Effector memory CD8-positive, alpha-beta T cell (primary cell): Measurements from ENCODE around the gene ECEL1.
"Not testable (repeated sequence)": the region's sequence is repeated elsewhere in the genome, so short reads cannot be mapped to it uniquely, and the experiment has no call there.

Experiments
- ATAC-seq: fragments of 150-1000 bp; cut with Tn5 transposase; replicated peaks from 2 replicates; pipeline ENCODE4 v1.10.0; 2021; ENCODE audit warnings: mild to moderate bottlenecking, moderate library complexity
- DNase-seq, 3 experiments: peaks; one replicate each; pipeline ENCODE4 v3.0.0; 2021
- H3K27ac Mint-ChIP-seq, 2 donors: one replicate each; pipeline ENCODE4 v1.8.0; 2022; ENCODE audit warnings: mild to moderate bottlenecking in 2 of 2, mixed read lengths in 2 of 2, moderate library complexity in 2 of 2
- H3K27me3 Mint-ChIP-seq, 2 donors: one replicate each; pipeline ENCODE4 v1.8.0; 2022; ENCODE audit warnings: mixed read lengths in 2 of 2
- H3K36me3 Mint-ChIP-seq: one replicate; pipeline ENCODE4 v1.8.0; 2022; ENCODE audit warnings: mild to moderate bottlenecking, moderate library complexity, mixed read lengths; ENCODE audit not compliant: insufficient read depth
- H3K4me1 Mint-ChIP-seq, 2 donors: one replicate each; pipeline ENCODE4 v1.8.0; 2022; ENCODE audit warnings: low read depth in 2 of 2, mixed read lengths in 2 of 2
- H3K4me3 Mint-ChIP-seq, 2 donors: one replicate each; pipeline ENCODE4 v1.8.0; 2022; ENCODE audit warnings: mild to moderate bottlenecking in 2 of 2, mixed read lengths in 2 of 2, moderate library complexity in 2 of 2
- H3K9me3 Mint-ChIP-seq, 2 donors: one replicate each; pipeline ENCODE4 v1.8.0; 2022; ENCODE audit warnings: mixed read lengths in 2 of 2

Gene ECEL1

GRCh38 chr2:232463701-232464543 is 23.7 kb downstream of the ECEL1 start:
- no peak for ATAC-seq
- H3K27me3 Mint-ChIP-seq: peaks cover 9 to 34% of the 10 kb centered on the region in 2 donors
- no peaks in the 10 kb centered on the region for H3K4me1 Mint-ChIP-seq
- no peaks in the 10 kb centered on the region for H3K9me3 Mint-ChIP-seq
- no peak for DNase-seq
- H3K4me3 Mint-ChIP-seq: no peak overlapping the region
- H3K27ac Mint-ChIP-seq: no peak overlapping the region
- H3K36me3 Mint-ChIP-seq: peaks cover 3% of the 10 kb centered on the region

GRCh38 chr2:232460171-232460570 is 27.5 kb downstream of the ECEL1 start:
- no peak for DNase-seq
- Mint-ChIP-seq H3K27me3 (peaks cover 17 to 61% of the 10 kb centered on the region in 2 donors), H3K4me3 (no peak overlapping the region), H3K27ac (no peak overlapping the region), H3K4me1 (peaks cover 0 to 2% of the 10 kb centered on the region in 2 donors), H3K36me3 (peaks cover 3% of the 10 kb centered on the region), H3K9me3 (no peaks in the 10 kb centered on the region)
- no peak for ATAC-seq

DNA sequence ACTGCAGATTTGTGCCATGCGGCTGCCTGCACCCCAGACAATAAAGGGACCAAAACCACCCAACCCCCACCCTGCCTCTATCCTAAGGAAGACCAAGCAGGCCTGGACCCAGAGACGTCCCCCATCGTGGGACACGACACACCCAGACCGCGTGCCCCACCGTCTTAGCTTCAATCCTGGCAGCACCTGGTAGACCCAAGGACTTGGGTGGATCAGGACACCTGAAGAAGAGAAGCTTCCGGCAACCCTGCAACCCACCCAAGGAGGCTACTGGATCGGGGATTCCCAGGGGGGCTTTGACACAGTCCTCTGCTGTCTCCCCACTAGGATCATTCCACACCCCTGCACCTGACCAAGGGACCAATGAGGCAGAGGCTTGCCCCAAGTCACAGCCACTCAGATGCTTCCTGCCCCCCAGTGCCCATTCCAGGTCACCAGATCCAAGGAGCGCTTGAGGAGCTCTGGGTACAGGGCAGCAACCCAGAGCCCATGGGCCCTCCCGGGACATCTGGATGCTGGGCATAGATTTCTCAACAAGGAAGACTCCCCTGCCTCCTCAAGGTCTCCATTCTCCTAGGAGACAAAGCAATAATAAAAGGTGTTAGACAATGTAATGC is 28.1 kb downstream of the ECEL1 start:
- H3K27ac Mint-ChIP-seq: no peak overlapping the region
- peaks cover 3% of the 10 kb centered on the region for H3K36me3 Mint-ChIP-seq
- no peak overlapping the region for H3K4me3 Mint-ChIP-seq
- no peaks in the 10 kb centered on the region for H3K9me3 Mint-ChIP-seq
- DNase-seq: no peak
- no peak for ATAC-seq
- peaks cover 17 to 67% of the 10 kb centered on the region in 2 donors for H3K27me3 Mint-ChIP-seq
- peaks cover 0 to 2% of the 10 kb centered on the region in 2 donors for H3K4me1 Mint-ChIP-seq

- no peak for DNase-seq
- H3K9me3 Mint-ChIP-seq: no peaks in the 10 kb centered on the region
- no peak for ATAC-seq
- peaks cover 0 to 2% of the 10 kb centered on the region in 2 donors for H3K4me1 Mint-ChIP-seq
- no peak overlapping the region for H3K27ac Mint-ChIP-seq
- peaks cover 6% of the 10 kb centered on the region for H3K36me3 Mint-ChIP-seq
- H3K4me3 Mint-ChIP-seq: no peak overlapping the region
- H3K27me3 Mint-ChIP-seq: peaks cover 17 to 69% of the 10 kb centered on the region in 2 donors
These were observed 28.8 kb downstream of the ECEL1 start for GRCh38 chr2:232458661-232459418.

- DNase-seq: no peak
- peaks cover 6% of the 10 kb centered on the region for H3K36me3 Mint-ChIP-seq
- ATAC-seq: no peak
- H3K27ac Mint-ChIP-seq: no peak overlapping the region
- H3K4me1 Mint-ChIP-seq: peaks cover 0 to 2% of the 10 kb centered on the region in 2 donors
- no peaks in the 10 kb centered on the region for H3K9me3 Mint-ChIP-seq
- peaks cover 17 to 66% of the 10 kb centered on the region in 2 donors for H3K27me3 Mint-ChIP-seq
- H3K4me3 Mint-ChIP-seq: no peak overlapping the region
These were observed 29.5 kb downstream of the ECEL1 start for GRCh38 chr2:232458051-232458660.

DNA sequence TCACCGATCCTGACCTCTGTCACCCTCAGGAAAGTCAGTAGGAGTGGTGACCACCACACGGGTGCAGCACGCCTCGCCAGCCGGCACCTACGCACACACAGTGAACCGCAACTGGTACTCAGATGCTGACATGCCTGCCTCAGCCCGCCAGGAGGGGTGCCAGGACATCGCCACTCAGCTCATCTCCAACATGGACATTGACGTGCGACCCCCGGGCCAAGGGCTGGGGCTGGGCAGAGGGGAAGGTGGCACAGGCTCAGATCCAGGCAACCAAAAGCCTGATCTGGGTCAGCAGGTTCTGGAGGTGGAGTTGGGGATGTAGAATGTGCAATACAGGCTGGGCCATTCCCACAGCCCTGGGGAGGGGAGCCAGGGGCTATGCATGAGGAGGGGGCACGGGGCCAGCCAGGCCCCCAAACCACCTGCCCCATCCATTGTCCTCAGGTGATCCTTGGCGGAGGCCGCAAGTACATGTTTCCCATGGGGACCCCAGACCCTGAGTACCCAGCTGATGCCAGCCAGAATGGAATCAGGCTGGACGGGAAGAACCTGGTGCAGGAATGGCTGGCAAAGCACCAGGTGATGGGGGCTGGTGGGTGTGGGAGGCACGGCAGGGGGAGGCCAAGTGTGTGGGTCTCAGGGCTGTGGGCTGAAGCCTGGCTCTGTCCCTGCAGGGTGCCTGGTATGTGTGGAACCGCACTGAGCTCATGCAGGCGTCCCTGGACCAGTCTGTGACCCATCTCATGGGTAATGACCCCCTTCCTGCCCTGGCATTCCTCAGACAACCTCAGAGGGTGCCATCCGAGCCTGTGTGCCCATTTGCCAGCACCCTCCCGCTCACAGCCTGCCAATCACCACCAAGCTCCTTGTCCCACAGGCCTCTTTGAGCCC is 30.3 kb downstream of the ECEL1 start:
- Mint-ChIP-seq H3K9me3 (no peaks in the 10 kb centered on the region), H3K27ac (no peak overlapping the region), H3K36me3 (peaks cover 9% of the 10 kb centered on the region), H3K27me3 (peaks cover 17 to 74% of the 10 kb centered on the region in 2 donors), H3K4me3 (no peak overlapping the region), H3K4me1 (peaks cover 0 to 2% of the 10 kb centered on the region in 2 donors)
- DNase-seq (no peak), ATAC-seq (no peak)

DNA sequence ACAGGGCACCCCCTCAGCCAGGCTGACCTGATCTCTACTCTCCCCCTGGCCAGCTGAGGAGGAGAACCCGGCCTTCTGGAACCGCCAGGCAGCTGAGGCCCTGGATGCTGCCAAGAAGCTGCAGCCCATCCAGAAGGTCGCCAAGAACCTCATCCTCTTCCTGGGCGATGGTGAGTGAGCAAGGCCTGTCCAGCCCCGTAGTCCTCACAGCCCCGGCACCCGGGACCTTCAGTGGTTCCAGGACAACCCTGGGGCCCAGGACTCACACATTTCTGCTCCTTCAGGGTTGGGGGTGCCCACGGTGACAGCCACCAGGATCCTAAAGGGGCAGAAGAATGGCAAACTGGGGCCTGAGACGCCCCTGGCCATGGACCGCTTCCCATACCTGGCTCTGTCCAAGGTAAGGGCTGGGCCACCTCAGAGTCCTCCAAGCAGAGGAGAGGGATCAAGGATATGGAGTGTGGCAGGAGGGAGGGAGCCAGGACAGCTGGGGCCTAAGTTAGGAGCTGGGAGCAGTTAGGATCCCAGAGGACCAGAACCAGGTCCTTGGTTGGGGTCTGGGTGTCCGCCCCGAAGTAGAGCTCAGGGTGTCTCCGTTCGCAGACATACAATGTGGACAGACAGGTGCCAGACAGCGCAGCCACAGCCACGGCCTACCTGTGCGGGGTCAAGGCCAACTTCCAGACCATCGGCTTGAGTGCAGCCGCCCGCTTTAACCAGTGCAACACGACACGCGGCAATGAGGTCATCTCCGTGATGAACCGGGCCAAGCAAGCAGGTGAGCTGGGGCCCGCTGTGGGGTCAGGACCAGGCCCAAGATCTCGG is 31.1 kb downstream of the ECEL1 start:
- Mint-ChIP-seq H3K27ac (no peak overlapping the region), H3K9me3 (no peaks in the 10 kb centered on the region), H3K27me3 (peaks cover 17 to 74% of the 10 kb centered on the region in 2 donors), H3K4me3 (no peak overlapping the region), H3K4me1 (peaks cover 0 to 2% of the 10 kb centered on the region in 2 donors), H3K36me3 (peaks cover 9% of the 10 kb centered on the region)
- ATAC-seq: no peak
- no peak for DNase-seq

DNA sequence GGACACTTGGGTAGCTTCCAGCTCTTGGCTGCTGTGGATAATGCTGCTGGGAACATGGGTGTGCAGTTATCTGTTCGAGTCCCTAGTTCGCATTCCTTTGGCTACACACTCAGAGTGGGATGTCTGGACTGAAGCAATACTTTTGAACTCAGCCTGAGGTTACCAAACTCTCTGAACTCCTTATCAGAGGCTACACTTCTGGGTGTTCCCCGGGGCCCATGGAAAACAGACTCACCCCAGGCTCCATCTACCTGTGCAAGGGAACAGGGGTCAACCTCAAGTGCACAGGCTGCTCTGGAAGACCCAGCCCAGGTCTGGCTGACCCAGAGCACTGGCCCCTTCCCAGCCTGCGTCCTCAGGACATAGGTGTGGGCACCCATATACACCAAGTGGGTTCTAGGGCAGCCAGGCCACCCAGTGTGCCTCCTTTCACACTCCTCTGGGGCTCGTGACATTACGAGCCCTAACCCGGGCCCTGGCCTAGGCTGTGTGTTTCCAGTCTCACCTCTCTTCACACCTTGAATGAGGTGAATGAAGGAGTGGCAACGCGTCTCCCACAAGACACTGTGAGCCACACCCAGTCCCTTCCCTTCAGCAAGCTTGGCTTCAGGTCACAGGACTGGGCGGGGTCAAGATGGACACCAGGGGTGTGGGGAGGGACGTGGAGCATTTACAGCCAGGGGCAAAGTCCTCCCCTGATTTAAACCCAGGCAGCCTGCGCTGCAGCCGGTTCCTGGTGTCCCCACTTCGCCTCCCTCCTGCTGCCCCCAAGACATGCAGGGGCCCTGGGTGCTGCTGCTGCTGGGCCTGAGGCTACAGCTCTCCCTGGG is 32.0 kb downstream of the ECEL1 start, which contains the start of gene ALPI:
Gene ALPI (plus strand): TSS at position 728 of the 830 bp plus-strand sequence. CDS start 47 bp downstream, at position 775.
- H3K4me3 Mint-ChIP-seq: no peak within 1 kb of the TSS
- ATAC-seq: no peak
- no peak for DNase-seq
- H3K9me3 Mint-ChIP-seq: no peaks in the 10 kb centered on the region
- H3K27me3 Mint-ChIP-seq: peaks cover 17 to 74% of the 10 kb centered on the region in 2 donors
- H3K27ac Mint-ChIP-seq: no peak within 1 kb of the TSS
- peaks cover 6% of the 10 kb centered on the region for H3K36me3 Mint-ChIP-seq
- H3K4me1 Mint-ChIP-seq: peaks cover 0 to 2% of the 10 kb centered on the region in 2 donors

GRCh38 chr2:232454630-232455029 is 33.0 kb downstream of the ECEL1 start:
- ATAC-seq: no peak
- DNase-seq: no peak
- H3K27me3 Mint-ChIP-seq: peaks cover 9 to 71% of the 10 kb centered on the region in 2 donors
- no peak overlapping the region for H3K27ac Mint-ChIP-seq
- H3K36me3 Mint-ChIP-seq: peaks cover 6% of the 10 kb centered on the region
- no peak overlapping the region for H3K4me3 Mint-ChIP-seq
- peaks cover 0 to 2% of the 10 kb centered on the region in 2 donors for H3K4me1 Mint-ChIP-seq
- H3K9me3 Mint-ChIP-seq: no peaks in the 10 kb centered on the region

DNA sequence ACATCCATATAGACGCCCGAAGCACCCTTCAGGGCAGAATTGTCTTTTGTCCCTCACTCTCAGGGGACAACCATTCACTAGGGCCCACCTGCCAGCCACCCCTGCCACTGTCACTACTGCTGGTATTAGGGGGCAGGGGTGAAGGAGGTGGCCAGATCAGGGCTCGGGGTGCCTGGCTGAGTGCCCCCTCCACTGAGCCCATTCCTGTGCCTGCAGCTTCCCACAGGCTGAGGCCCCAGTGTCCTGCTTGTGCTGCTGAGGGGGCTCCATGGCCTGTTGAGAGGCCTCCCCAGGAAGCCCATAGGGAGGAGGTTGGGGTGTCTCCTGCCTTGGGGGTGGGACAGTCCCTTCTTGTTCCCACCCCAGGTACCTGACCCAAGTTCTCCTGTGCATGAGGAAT is 36.0 kb downstream of the ECEL1 start:
- H3K27me3 Mint-ChIP-seq: peaks cover 9 to 52% of the 10 kb centered on the region in 2 donors
- ATAC-seq, H3K4me3 Mint-ChIP-seq, H3K27ac Mint-ChIP-seq, H3K4me1 Mint-ChIP-seq, H3K9me3 Mint-ChIP-seq, H3K36me3 Mint-ChIP-seq, DNase-seq: not testable (repeated sequence)

GRCh38 chr2:232449964-232450363 is 37.7 kb downstream of the ECEL1 start:
- Mint-ChIP-seq H3K4me3 (no peak overlapping the region), H3K36me3 (peaks cover 6% of the 10 kb centered on the region), H3K27ac (no peak overlapping the region), H3K4me1 (peaks cover 0 to 6% of the 10 kb centered on the region in 2 donors), H3K9me3 (no peaks in the 10 kb centered on the region), H3K27me3 (peaks cover 0 to 37% of the 10 kb centered on the region in 2 donors)
- DNase-seq (no peak), ATAC-seq (no peak)
